GM23248 (cell line): ENCODE results near the gene HTT.

Experiments used
- EZH2 ChIP-seq: fragments of 200-600 bp; sonication (generic); IDR thresholded peaks from 2 replicates; pipeline ENCODE4 v1.6.1; 2018; ENCODE audit warnings: antibody characterized with exemption, mild to moderate bottlenecking; ENCODE audit not compliant: insufficient read depth, poor library complexity, severe bottlenecking
- EZH2phosphoT487 ChIP-seq: fragments of 200-600 bp; sonication (generic); IDR thresholded peaks from 2 replicates; pipeline ENCODE4 v1.6.1; 2018; ENCODE audit warnings: antibody characterized with exemption, moderate library complexity, mild to moderate bottlenecking, low read depth; ENCODE audit not compliant: insufficient read depth

GRCh38 chr4:3251691-3252479 is 177.4 kb downstream of the HTT start:
- TF ChIP-seq EZH2 (no peak), EZH2phosphoT487 (no peak)
